ENCODE measurements around the gene NUP153.

- TF ChIP-seq CTCF (conservative IDR thresholded peaks at IDR 0.05 in 1 of 2, IDR thresholded peaks at IDR 0.05 in 1 of 2; ENCODE audit: low read depth in 1 of 2, low read length in 2 of 2) (peak in 1 of 2 donors; percentile 13), EZH2 (IDR thresholded peaks at IDR 0.05; ENCODE audit: low read length, missing control alignments) (no peak)
Observed at GRCh38 chr6:17714879-17715851, 8.4 kb upstream of the NUP153 start.
